HG02981 (cell line): ENCODE measurements around the gene CCND1.
"Not testable (repeated sequence)": the region's sequence is repeated elsewhere in the genome, so short reads cannot be mapped to it uniquely, and the experiment has no call there.

Experiments
- ATAC-seq: cut with Tn5 transposase; IDR thresholded peaks from one replicate; pipeline ENCODE4 v1.9.1; 2021; ENCODE audit warnings: mild to moderate bottlenecking, moderate library complexity; ENCODE audit not compliant: unreplicated experiment

The CCND1 gene

DNA sequence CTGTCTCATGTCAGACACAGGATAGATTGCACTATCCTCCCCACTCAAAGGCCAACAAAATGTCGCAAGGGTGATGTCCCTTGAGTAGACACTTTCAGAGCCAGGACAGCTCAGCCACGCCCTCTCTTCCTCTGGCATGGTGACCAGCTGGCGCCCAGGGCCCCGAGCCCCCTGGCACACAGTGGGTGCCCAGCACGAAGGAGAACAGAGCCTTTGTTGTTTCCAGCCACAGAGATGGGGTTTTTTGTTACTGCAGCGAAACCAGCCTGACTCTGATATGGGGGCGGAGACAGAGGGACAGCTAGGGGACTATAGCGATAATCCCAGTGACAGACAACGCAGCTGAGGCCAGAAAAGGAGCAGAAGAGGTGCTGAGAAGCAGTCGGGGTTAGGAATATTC lies 23.3 kb upstream of the CCND1 start:
- ATAC-seq, result no peak

DNA sequence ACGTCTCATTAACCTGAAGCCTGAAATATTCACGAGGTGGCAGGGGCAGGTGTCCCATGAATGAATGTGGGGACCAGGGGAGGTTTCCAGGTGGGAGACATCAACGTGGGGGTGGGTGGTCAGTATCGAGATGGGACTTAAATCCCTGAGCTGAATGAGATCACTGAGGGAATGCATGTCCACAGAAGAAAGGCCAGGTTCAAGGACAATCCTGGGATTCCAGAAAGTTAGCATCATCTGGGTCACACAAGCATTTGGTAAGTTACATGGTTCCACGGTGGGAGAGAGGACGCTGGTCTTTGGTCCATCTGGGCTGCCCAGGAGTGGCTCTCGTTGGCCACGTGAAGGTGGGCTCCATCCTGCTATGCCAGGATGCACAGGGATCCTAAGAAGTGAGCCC lies 22.7 kb upstream of the CCND1 start:
- ATAC-seq, result no peak

- ATAC-seq, result no peak
Measured at GRCh38 chr11:69620683-69621290, 20.2 kb upstream of the CCND1 start.

DNA sequence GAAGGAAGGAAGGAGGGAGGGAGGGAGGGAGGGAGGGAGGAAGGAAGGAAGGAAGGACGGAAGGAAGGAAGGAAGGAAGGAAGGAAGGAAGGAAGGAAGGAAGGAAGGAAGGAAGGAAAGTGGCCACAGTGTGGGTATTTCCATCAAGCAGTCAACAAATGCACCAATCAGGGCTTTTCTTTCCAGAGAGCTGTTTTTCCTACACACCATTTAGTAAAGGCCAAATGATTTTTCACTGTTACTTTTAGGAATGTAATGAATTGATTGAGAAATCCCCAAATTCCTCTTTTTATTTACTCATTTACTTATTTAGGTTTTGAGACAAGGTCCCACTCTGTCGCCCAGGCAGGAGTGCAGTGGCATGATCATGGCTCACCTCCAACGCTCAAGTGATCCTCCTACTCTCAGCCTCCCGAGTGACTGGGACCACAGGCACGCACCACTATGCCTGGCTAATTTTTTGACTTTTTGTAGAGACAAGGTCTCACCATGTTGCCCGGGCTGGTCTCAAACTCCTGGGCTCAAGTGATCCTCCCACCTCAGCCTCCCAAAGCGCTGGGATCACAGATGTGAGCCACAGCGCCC lies 18.8 kb upstream of the CCND1 start:
- ATAC-seq, result not testable (repeated sequence)

- no peak for ATAC-seq
Measured at GRCh38 chr11:69624293-69624692, 16.7 kb upstream of the CCND1 start.

- no peak for ATAC-seq
Measured at GRCh38 chr11:69625476-69625875, 15.5 kb upstream of the CCND1 start.

DNA sequence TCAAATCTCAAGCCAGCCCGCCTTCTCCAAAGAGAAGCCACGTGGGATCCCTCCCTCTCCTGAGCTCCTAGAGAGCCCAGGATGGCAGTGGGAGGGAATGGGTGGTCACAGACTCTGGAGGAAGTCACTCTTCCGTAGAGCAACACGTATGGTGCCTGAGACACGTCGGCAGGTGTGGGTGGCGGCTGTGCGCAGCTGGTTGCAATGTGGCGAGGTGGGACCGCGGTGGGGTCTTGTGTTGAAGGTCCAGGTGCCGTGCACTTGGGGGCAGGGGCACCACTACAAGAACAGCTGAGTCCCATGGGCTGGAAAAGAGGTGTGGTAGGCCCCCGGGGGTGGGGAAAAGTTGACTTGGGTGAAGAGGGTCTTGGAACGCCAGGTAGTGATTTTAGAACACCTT lies 13.4 kb upstream of the CCND1 start:
- ATAC-seq, result no peak

GRCh38 chr11:69630017-69630416 lies 10.9 kb upstream of the CCND1 start:
- no peak for ATAC-seq

DNA sequence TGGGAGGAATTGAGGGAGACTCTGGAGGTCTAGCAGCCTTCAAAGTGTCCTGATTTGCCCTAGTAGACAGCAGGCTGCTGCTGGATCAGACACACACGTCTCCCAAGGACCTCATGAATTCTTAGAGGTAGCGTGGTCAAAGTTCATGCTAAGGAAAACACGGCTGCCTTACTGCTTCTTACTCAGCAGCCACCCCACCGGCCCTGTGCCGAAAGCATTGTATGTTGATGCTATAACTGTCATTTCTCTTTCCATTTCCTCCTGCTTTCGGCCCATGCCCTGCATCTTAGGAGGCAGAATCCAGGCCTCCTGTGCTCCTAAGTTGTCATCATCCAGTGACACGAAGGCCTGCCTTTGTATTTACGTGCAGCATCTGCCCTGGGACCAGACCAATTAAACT lies 10.5 kb upstream of the CCND1 start:
- ATAC-seq, result no peak

DNA sequence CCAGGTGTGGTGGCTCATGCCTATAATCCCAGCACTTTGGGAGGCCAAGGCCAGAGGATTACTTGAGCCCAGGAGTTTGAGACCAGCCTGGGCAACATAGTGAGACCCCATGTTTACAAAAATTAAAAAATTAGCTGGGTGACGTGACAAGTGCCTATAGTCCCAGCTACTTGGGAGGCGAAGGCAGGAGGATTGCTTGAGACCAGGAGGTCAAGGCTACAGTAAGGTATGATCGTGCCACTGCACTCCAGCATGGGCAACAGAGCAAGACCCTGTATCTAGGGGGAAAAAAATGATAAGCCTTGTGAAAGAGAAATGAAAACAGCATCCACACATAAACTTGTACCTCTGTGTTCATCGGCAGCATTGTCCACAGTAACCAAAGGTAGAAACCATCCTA lies 8.1 kb upstream of the CCND1 start:
- no peak for ATAC-seq

- no peak for ATAC-seq
Measured at GRCh38 chr11:69634069-69634468, 6.9 kb upstream of the CCND1 start.

DNA sequence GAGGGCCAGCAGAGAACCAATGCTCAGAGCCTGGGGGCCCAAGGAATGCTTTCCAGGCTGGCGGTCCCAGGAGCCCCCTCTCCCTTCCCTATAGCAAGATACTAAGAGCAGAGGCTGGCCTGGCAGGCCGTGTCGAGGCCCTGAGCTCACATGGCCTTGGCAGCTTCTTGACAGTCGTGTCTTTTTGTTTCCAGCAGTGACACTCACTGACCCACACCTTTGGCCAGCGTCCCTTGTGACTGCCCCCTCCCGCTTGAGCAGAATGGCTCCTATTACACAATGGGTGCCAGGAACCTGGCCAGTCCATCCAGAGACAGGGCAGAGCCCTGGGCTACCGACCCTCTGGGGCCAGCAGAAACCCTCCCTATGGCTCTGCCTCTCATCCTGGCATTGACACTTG lies 6.4 kb upstream of the CCND1 start:
- ATAC-seq, result no peak

DNA sequence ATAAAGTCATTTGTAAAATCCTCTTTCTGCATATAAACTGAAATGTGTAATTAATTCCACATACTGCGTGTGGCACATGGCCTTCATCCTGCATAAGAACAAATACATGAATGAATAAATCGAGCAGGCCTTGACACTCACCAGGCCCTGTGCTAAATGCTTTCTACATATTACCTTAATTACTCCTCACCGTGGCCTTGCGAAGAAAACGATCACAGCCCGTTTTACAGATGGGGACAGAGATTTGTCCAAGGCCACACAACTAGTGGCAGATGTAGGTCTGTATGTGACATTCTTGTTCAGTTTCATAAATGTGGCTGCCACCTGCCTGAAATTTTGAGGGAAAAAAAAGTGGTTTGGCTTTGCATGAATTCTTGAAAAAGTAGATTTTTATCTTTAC lies 5.8 kb upstream of the CCND1 start:
- no peak for ATAC-seq

DNA sequence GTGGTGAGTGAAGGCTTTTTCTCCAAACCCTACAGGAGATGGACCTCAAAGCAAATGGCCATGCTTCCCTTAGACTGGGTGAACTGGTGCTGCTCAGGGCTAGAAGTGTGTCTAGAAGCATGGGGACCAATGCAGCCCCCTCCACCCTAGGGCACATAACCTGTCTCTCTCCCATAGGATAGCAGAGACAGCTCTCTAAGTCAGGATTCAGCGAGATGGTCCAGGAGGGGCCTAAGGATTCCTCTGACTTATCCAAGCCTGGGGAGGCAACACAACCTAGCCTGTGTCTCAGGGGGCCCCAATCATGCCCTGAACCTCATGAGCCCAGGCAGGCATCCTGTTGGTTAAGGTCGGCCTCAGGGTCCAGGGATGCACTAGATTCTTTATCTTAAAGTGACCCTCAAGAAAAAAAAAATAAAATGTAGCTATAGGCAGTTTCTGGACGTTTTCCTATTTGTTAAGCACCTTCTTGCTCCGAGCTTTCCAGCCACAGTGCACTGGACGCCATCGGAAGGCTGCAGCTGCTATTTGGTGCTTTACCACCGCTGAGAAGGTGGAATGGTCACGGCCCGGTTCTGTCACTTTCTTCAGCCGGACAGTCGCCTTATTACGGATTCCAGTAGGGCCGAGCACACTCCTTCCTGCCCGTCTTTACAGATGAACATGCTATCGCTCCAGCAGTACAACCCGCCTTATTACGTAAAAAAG lies 5.0 kb upstream of the CCND1 start:
- ATAC-seq, result no peak

GRCh38 chr11:69636512-69637197 lies 4.3 kb upstream of the CCND1 start:
- ATAC-seq, result no peak

DNA sequence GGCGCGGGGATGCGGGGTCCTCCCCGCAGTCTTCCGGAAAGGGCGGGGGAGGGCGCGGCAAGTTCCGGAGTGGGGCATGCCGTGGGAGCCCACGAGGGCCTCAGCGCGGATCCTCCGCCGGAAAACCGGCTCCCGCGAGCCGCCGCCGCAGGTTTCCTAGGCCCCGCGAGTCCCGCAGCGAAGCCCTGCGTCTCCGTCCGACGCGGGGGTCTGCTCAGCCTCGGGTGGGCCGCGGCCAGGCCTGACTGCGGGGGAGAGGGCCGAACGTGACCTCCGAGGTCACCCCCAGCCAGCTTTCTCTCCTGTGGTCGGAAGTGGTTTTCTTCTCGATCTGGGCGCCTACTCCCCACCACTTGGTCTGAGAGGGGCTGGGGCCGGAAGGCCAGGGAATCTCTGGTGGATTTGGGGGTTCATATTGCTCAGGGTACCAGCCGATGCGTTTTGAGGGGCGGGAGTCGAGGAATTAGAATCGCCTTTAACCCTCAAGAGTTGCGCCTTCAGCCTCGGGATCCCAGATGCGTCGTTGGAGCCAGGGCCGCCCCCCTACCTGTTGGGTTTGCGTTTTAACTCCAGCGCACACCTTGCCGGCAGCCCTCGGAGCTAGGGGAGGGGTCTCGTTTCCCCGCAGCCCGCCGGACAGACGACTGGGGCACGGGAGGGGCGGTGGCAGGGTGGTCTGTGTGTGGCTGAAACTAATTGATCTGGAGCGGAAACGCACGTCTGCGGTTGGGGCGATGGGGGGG lies 3.6 kb upstream of the CCND1 start:
- no peak for ATAC-seq

GRCh38 chr11:69637941-69638871 lies 2.8 kb upstream of the CCND1 start:
- ATAC-seq, result no peak

GRCh38 chr11:69638941-69639681 lies 1.8 kb upstream of the CCND1 start:
- ATAC-seq, result no peak

- ATAC-seq, result no peak
Measured at GRCh38 chr11:69639831-69640230, 1.1 kb upstream of the CCND1 start.
